GM21723 (cell line): Measurements from ENCODE around the gene TANGO2.

Experiments used
- ATAC-seq: cut with Tn5 transposase; IDR thresholded peaks from one replicate; pipeline ENCODE4 v1.9.1; 2021; ENCODE audit warnings: mild to moderate bottlenecking, moderate library complexity; ENCODE audit not compliant: unreplicated experiment

The TANGO2 gene

GRCh38 chr22:20039683-20040325 lies 18.9 kb downstream of the TANGO2 start:
- ATAC-seq: no peak

- no peak for ATAC-seq
Measured at GRCh38 chr22:20040327-20041200, 19.7 kb downstream of the TANGO2 start.

- no peak for ATAC-seq
Measured at GRCh38 chr22:20043057-20043996, 22.4 kb downstream of the TANGO2 start.

- no peak for ATAC-seq
Measured at GRCh38 chr22:20043997-20044342, 23.1 kb downstream of the TANGO2 start.

- ATAC-seq: no peak
Measured at GRCh38 chr22:20044495-20045151, 23.7 kb downstream of the TANGO2 start.

GRCh38 chr22:20046730-20047129 lies 25.8 kb downstream of the TANGO2 start:
- ATAC-seq: no peak

GRCh38 chr22:20051927-20052308 lies 31.0 kb downstream of the TANGO2 start:
- no peak for ATAC-seq

- ATAC-seq: no peak
Measured at GRCh38 chr22:20052309-20053259, 31.7 kb downstream of the TANGO2 start.

GRCh38 chr22:20053407-20054033 lies 32.6 kb downstream of the TANGO2 start:
- no peak for ATAC-seq

- no peak for ATAC-seq
Measured at GRCh38 chr22:20054034-20054427, 33.1 kb downstream of the TANGO2 start.

- no peak for ATAC-seq
Measured at GRCh38 chr22:20054485-20054884, 33.6 kb downstream of the TANGO2 start.

- no peak for ATAC-seq
Measured at GRCh38 chr22:20055144-20055543, 34.2 kb downstream of the TANGO2 start.

- no peak for ATAC-seq
Measured at GRCh38 chr22:20055654-20056053, 34.7 kb downstream of the TANGO2 start.

- no peak for ATAC-seq
Measured at GRCh38 chr22:20056161-20056560, 35.3 kb downstream of the TANGO2 start.

- ATAC-seq: no peak
Measured at GRCh38 chr22:20056696-20057386, 35.9 kb downstream of the TANGO2 start.

GRCh38 chr22:20057596-20058268 lies 36.8 kb downstream of the TANGO2 start:
- ATAC-seq: no peak

- ATAC-seq: no peak
Measured at GRCh38 chr22:20058989-20059770, 38.3 kb downstream of the TANGO2 start.
